Activated CD4-positive, alpha-beta T cell treated with anti-CD3 and anti-CD28 coated beads for 36 hours (primary cell): ENCODE data around the gene OR2W1. TPM values are rescaled to one million over a fixed set of nuclear protein-coding genes. Genes with fewer than 3 reads are reported as not detected.

Source experiments
- ATAC-seq: fragments of 200-7000 bp; cut with Tn5 transposase; one replicate; pipeline ENCODE4 v1.10.0; 2021; ENCODE audit warnings: mild to moderate bottlenecking, moderate library complexity
- CTCF ChIA-PET: fragments of 350-600 bp; sonication (Branson Sonifier 250); formaldehyde crosslinking; loops from one replicate; lab custom pipeline; 2021; ENCODE audit warnings: antibody characterized with exemption; lab: Charles Lee
- POLR2A ChIA-PET: fragments of 350-600 bp; sonication (Branson Sonifier 250); formaldehyde crosslinking; loops from one replicate; lab custom pipeline; 2021; ENCODE audit warnings: antibody characterized with exemption, inconsistent platforms; lab: Charles Lee
- DNase-seq: peaks from one replicate; pipeline ENCODE4 v3.0.0-alpha.2; 2020
- H3K27ac Mint-ChIP-seq: one replicate; pipeline ENCODE4 v1.8.0; 2021; ENCODE audit warnings: mixed read lengths
- H3K27me3 Mint-ChIP-seq: one replicate; pipeline ENCODE4 v1.8.0; 2021; ENCODE audit warnings: mixed read lengths
- H3K36me3 Mint-ChIP-seq: one replicate; pipeline ENCODE4 v1.8.0; 2021; ENCODE audit warnings: low read depth, mixed read lengths
- H3K4me1 Mint-ChIP-seq: one replicate; pipeline ENCODE4 v1.8.0; 2021; ENCODE audit warnings: mixed read lengths
- H3K4me3 Mint-ChIP-seq: one replicate; pipeline ENCODE4 v1.8.0; 2021; ENCODE audit warnings: mild to moderate bottlenecking, moderate library complexity, mixed read lengths
- H3K9me3 Mint-ChIP-seq: one replicate; pipeline ENCODE4 v1.8.0; 2021; ENCODE audit warnings: low read depth, mixed read lengths
- intact Hi-C, 2 experiments: fragments of 100-400 bp; cut with DNase I in 1 of 2; cut with micrococcal nuclease in 1 of 2; formaldehyde crosslinking; loops; one replicate each; pipeline versions ENCODE4 v1.14.2 to v1.15.1; 2022 to 2024; cut with DNase I, micrococcal nuclease
- total RNA-seq, 2 experiments: library from RNA; stranded (reverse); gene quantifications; one replicate each; pipeline ENCODE4 v1.2.3, GENCODE V29; 2021

OR2W1 gene
- total RNA-seq = not detected

GRCh38 chr6:29045075-29045474, at the start of gene OR2W1:
Gene OR2W1, minus strand, starts transcription at chr6:29045175. Its CDS starts 0 bp downstream, at chr6:29045175.
- Mint-ChIP-seq H3K27ac (no peak within 1 kb of the TSS), H3K4me3 (no peak within 1 kb of the TSS), H3K9me3 (no peaks in the 10 kb centered on the region), H3K4me1 (no peaks in the 10 kb centered on the region), H3K27me3 (peaks cover 36% of the 10 kb centered on the region), H3K36me3 (no peaks in the 10 kb centered on the region)
- CTCF ChIA-PET = no interaction called here
- no peak for ATAC-seq
- POLR2A ChIA-PET = no interaction called here
- intact Hi-C loops = loop anchor here in 1 of 2 experiments (10.0 kb wide), 1 partner anchor 550 kb away; no protein-coding TSS in a partner anchor
- DNase-seq = no peak

DNA sequence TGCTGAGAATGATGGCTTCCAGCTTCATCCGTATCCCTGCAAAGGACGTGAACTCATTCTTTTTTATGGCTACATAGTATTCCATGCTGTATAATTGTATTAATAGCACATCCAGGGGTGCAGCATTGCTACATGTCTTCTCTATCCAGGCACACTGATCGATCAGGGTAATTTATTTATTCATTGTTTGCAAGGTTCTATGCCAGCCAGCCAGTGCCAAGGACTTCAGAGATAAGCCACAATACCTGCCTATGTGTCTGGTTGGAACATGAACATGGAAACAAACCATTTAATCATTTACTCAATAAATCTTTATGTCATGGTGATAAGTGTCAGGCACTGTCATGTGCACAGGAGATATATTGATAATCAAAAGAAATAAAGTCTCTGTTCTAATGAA, 48.0 kb upstream of the OR2W1 start:
- no peak overlapping the region for H3K27ac Mint-ChIP-seq
- ChIA-PET POLR2A (no interaction called here), CTCF (no interaction called here)
- intact Hi-C loops = no loop called here
- no peak overlapping the region for H3K4me3 Mint-ChIP-seq
- H3K27me3 Mint-ChIP-seq = peaks cover 18% of the 10 kb centered on the region
- no peaks in the 10 kb centered on the region for H3K9me3 Mint-ChIP-seq
- ATAC-seq = no peak
- DNase-seq = no peak
- H3K4me1 Mint-ChIP-seq = no peaks in the 10 kb centered on the region
- no peaks in the 10 kb centered on the region for H3K36me3 Mint-ChIP-seq

DNA sequence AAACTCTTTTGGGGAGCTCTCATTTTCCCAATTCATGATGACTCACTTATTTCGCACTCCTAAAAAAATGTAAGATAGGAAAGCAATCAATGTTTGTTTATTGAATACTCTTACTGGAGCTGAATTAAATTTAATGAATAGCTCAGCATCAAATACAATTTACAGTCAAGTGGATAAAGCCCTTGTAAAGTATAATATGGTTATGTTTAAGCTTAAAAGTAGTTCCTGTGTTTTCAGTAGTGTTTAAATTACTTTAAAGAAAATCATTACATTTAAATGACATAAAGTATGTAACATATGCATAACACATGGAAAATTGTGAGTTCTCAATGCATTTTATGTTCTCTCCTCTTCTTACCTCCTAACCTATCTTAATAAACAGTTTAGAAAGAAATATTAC, 42.2 kb upstream of the OR2W1 start, which contains the start of gene OR2B3:
TSS of gene OR2B3 (minus strand) at position 101 of the 400 bp plus-strand sequence. CDS start at position 36, 65 bp downstream.
- ChIA-PET CTCF (no interaction called here), POLR2A (no interaction called here)
- H3K4me3 Mint-ChIP-seq = no peak within 1 kb of the TSS
- peaks cover 22% of the 10 kb centered on the region for H3K27me3 Mint-ChIP-seq
- ATAC-seq = no peak
- H3K36me3 Mint-ChIP-seq = no peaks in the 10 kb centered on the region
- intact Hi-C loops = no loop called here
- H3K4me1 Mint-ChIP-seq = no peaks in the 10 kb centered on the region
- no peak within 1 kb of the TSS for H3K27ac Mint-ChIP-seq
- DNase-seq = no peak
- H3K9me3 Mint-ChIP-seq = no peaks in the 10 kb centered on the region

- ChIA-PET CTCF (interaction anchor here (0.7 kb wide), 1 partner anchor 504 kb away, joined by 3 read pairs; no protein-coding TSS in a partner anchor), POLR2A (no interaction called here)
- no peak for ATAC-seq
- peaks cover 3% of the 10 kb centered on the region for H3K4me1 Mint-ChIP-seq
- H3K27ac Mint-ChIP-seq = no peak overlapping the region
- no peaks in the 10 kb centered on the region for H3K9me3 Mint-ChIP-seq
- H3K4me3 Mint-ChIP-seq = no peak overlapping the region
- intact Hi-C loops = no loop called here
- peaks cover 15% of the 10 kb centered on the region for H3K27me3 Mint-ChIP-seq
- DNase-seq = no peak
- H3K36me3 Mint-ChIP-seq = no peaks in the 10 kb centered on the region
Observed at GRCh38 chr6:29082457-29082856, 37.5 kb upstream of the OR2W1 start.

- DNase-seq (no peak), ATAC-seq (no peak)
- POLR2A ChIA-PET = no interaction called here
- Mint-ChIP-seq H3K36me3 (no peaks in the 10 kb centered on the region), H3K4me3 (no peak overlapping the region), H3K9me3 (no peaks in the 10 kb centered on the region), H3K27me3 (peaks cover 11% of the 10 kb centered on the region), H3K4me1 (peaks cover 3% of the 10 kb centered on the region), H3K27ac (no peak overlapping the region)
- intact Hi-C loops = no loop called here
- CTCF ChIA-PET = no interaction called here
Observed at GRCh38 chr6:29081312-29081711, 36.3 kb upstream of the OR2W1 start.

DNA sequence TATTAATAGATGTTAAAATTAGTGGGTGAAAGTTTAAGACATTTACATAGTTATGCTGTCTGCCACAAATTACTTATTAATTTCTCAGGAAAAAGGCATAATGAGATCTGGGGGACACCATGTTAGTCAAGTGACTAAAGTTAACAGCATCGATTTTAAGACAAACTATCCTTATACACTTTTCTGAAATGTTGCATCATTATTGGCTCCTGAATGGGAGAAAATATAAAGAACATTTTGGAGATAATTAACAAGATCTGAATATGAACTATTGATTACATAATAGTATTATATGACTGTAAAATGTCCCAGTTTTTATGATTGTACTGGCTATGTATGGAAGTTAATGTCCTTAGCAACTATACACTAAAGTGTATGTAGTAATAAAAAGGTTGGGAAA, 34.2 kb upstream of the OR2W1 start:
- intact Hi-C loops = no loop called here
- Mint-ChIP-seq H3K9me3 (no peaks in the 10 kb centered on the region), H3K36me3 (no peaks in the 10 kb centered on the region), H3K27me3 (peaks cover 9% of the 10 kb centered on the region), H3K27ac (no peak overlapping the region), H3K4me1 (peaks cover 3% of the 10 kb centered on the region), H3K4me3 (no peak overlapping the region)
- POLR2A ChIA-PET = no interaction called here
- DNase-seq (no peak), ATAC-seq (no peak)
- CTCF ChIA-PET = no interaction called here

- ATAC-seq (peak; percentile 49), DNase-seq (peak; percentile 8)
- CTCF ChIA-PET = no interaction called here
- intact Hi-C loops = no loop called here
- POLR2A ChIA-PET = no interaction called here
- Mint-ChIP-seq H3K4me1 (no peaks in the 10 kb centered on the region), H3K27ac (no peak overlapping the region), H3K9me3 (peaks cover 2% of the 10 kb centered on the region), H3K36me3 (no peaks in the 10 kb centered on the region), H3K4me3 (no peak overlapping the region), H3K27me3 (peaks cover 29% of the 10 kb centered on the region)
Observed at GRCh38 chr6:29071831-29072723, 27.1 kb upstream of the OR2W1 start.

DNA sequence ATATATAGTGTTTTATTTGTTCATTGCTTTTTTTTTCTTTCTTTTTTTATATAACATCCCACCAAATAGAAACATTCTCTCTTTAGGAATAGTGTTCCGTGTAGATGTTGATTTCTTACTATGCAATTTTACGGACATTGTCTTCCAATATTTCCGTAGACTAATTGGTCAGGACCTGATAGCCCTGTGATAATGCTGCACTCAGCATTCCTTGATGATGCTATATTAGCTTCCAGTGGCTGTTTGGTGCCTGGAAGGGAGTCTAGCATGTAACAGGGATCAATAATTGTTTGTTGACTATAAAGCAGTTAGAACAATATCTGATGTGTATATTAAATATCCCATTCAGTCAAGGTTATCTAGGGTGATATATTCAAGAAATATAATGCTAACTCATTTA, 6.7 kb upstream of the OR2W1 start:
- POLR2A ChIA-PET = no interaction called here
- no peaks in the 10 kb centered on the region for H3K4me1 Mint-ChIP-seq
- no peak for ATAC-seq
- intact Hi-C loops = no loop called here
- CTCF ChIA-PET = no interaction called here
- H3K4me3 Mint-ChIP-seq = no peak overlapping the region
- H3K36me3 Mint-ChIP-seq = no peaks in the 10 kb centered on the region
- H3K27ac Mint-ChIP-seq = no peak overlapping the region
- no peaks in the 10 kb centered on the region for H3K9me3 Mint-ChIP-seq
- no peak for DNase-seq
- peaks cover 48% of the 10 kb centered on the region for H3K27me3 Mint-ChIP-seq

DNA sequence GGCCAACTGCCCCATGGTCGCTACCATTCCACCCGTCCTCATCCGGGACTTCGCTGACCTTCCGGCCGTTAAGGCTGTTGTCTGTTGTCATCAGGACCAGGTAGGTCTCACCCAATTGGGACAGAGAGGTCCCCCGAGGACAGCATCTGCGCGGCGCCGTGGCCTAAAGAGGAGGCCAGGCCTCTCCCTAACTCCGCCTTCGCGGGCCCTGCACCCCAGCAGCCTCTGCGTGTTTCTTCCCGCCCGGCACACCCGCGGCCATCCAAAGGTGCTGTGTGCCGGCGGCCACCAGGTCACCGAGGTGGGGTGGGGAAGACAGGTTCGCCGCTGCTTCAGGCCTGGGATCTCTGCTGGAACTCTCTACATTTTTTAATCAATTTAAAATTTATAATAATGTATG, 9.0 kb downstream of the OR2W1 start:
- no peak for DNase-seq
- intact Hi-C loops = no loop called here
- no peaks in the 10 kb centered on the region for H3K4me1 Mint-ChIP-seq
- H3K27ac Mint-ChIP-seq = no peak overlapping the region
- no peak overlapping the region for H3K4me3 Mint-ChIP-seq
- no peaks in the 10 kb centered on the region for H3K36me3 Mint-ChIP-seq
- ChIA-PET CTCF (no interaction called here), POLR2A (no interaction called here)
- peaks cover 22% of the 10 kb centered on the region for H3K27me3 Mint-ChIP-seq
- no peak for ATAC-seq
- H3K9me3 Mint-ChIP-seq = no peaks in the 10 kb centered on the region

GRCh38 chr6:29028821-29029220, 16.2 kb downstream of the OR2W1 start:
- Mint-ChIP-seq H3K27ac (no peak overlapping the region), H3K4me3 (no peak overlapping the region), H3K4me1 (no peaks in the 10 kb centered on the region), H3K9me3 (no peaks in the 10 kb centered on the region), H3K27me3 (peaks cover 40% of the 10 kb centered on the region), H3K36me3 (no peaks in the 10 kb centered on the region)
- DNase-seq = no peak
- CTCF ChIA-PET = interaction anchor here (0.6 kb wide), 1 partner anchor 95 kb away, joined by 3 read pairs; no protein-coding TSS in a partner anchor
- ATAC-seq = no peak
- POLR2A ChIA-PET = no interaction called here
- intact Hi-C loops = no loop called here

DNA sequence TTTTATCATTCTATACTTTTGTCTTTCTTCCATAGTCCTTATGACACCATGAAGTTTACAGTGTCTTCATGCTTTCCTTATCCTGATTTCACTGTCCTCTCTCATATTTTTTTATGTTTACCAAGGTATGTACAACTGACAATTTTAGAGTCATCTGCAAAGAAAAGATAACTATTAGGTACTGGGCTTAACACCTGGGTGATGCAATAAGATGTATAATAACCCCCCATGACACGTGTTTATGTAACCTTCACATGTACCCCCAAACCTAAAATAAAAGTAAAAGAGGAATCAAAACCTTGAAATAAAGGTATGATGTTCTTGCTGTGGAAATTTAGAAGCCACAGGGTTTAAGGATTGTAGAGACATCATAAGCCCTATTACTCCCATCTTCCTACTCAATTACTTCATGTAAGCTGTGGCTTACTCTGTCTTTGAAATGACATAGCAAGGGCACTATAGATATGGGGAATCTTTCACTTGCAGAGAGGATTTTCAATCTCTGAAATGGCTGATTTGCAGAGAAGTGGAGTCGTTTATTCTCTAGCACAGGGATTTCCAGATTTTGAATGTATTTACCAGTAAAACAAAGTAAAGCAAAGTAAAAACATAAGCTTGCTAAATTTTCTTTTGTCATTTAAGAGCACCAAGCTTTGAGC, 18.9 kb downstream of the OR2W1 start:
- POLR2A ChIA-PET = no interaction called here
- no peak overlapping the region for H3K27ac Mint-ChIP-seq
- H3K27me3 Mint-ChIP-seq = peaks cover 42% of the 10 kb centered on the region

More for the DNA sequence above, 18.9 kb downstream of the OR2W1 start:
- no peak for DNase-seq
- intact Hi-C loops = no loop called here
- no peaks in the 10 kb centered on the region for H3K36me3 Mint-ChIP-seq
- H3K4me1 Mint-ChIP-seq = no peaks in the 10 kb centered on the region
- H3K9me3 Mint-ChIP-seq = peaks cover 1% of the 10 kb centered on the region
- CTCF ChIA-PET = interaction anchor here (0.6 to 1.3 kb wide), 2 partner anchors 10 to 79 kb away, joined by 3 read pairs; no protein-coding TSS in a partner anchor
- no peak for ATAC-seq
- no peak overlapping the region for H3K4me3 Mint-ChIP-seq
